DMS 273 treated with DMSO at 0.1 percent for 48 hours (cell line): ENCODE data around the gene IGSF9.
A peak's percentile ranks its signal among the peaks of the same experiment; 100 is the strongest.
"Not testable (repeated sequence)": the region's sequence is repeated elsewhere in the genome, so short reads cannot be mapped to it uniquely, and the experiment has no call there.

Experiments
- DNase-seq: peaks from one replicate; lab custom pipeline; 2025; lab: John Stamatoyannopoulos, UW

Gene IGSF9

DNA sequence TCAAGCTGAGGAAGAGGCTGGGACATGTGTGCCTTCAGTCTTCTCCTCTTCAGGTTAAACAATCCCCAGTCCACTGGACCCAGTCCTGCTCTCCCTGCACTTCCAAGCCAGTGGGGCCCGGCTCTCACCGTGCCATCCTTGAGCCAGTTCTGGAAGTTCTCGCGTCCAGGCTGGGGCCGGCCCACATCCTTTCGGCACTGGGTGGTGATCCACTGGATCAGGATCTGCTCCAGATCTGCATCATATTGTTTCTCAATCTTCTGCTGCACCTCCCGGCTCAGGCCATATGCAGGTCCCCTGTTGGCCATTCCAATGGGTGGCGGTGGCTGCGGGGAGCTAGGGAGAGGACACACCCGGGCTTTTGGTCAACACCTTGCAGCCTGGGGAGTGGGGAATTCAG, 25.2 kb downstream of the IGSF9 start:
- no peak for DNase-seq

DNA sequence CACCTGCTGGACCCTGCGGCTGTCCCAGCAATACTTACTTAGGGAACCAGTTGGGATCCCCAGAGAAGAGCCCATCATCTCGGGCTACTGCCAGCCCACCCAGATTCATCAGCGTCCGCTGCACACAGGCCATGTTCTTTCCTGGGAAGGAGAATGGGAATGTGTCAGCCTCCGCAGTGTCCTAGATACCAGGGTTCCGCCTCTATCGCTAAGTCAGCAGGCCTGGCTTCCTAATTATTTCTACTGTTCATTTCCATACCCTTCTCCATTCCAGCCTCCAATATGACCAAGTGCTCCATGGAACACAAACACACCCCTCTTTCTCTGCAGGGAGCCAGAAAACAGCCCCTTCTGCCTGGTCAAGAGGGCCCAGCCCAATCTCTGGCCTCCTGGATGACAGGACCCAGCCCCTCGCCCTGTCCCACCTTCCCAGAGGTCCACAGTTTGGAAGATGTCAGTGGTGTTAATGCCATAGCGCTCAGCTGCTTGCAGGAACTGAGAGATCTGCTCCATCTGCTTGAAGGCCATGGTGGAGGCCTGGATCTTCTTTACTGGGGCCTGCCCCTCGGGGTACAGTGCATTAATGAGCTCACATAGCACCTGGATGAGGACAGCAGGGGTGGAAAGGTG, 26.1 kb downstream of the IGSF9 start:
- no peak for DNase-seq

DNA sequence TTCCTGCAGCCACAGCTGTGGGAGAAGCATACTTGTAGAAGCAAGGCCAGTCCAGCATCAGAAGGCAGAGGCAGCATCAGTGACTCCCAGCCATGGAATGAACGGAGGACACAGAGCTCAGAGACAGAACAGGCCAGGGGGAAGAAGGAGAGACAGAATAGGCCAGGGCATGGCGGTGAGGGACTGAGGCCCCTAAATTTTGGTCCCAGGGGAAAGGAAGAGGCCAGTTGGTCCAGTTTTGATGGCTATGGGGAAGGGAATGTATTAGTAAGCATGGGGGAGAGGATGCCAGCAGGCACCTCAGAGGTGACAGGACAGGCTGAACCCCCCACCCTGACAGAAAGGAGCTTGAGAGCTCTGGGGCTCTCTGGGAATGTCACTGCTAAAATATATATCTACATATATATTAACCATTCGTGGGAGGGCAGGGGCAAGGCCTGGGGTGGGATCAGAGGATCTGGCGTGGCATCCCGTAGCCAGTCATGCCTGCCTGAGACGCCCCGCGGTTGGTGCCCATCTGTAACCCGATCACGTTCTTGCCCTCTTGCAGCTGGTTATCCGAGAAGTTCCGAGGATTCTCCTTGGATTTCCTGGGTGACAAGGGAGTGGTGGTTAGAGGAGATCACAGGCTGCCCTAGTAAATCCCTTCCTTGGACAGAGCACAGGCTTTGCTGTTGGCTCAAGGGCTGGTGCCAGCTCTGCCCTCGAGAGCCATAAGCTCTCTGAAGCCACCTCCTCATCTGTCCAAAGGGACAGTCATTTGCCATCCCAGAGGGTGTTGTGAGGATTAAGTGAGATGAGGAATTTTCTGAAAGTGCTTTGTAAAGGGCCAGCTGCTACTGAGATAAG, 26.8 kb downstream of the IGSF9 start:
- DNase-seq = no peak

DNA sequence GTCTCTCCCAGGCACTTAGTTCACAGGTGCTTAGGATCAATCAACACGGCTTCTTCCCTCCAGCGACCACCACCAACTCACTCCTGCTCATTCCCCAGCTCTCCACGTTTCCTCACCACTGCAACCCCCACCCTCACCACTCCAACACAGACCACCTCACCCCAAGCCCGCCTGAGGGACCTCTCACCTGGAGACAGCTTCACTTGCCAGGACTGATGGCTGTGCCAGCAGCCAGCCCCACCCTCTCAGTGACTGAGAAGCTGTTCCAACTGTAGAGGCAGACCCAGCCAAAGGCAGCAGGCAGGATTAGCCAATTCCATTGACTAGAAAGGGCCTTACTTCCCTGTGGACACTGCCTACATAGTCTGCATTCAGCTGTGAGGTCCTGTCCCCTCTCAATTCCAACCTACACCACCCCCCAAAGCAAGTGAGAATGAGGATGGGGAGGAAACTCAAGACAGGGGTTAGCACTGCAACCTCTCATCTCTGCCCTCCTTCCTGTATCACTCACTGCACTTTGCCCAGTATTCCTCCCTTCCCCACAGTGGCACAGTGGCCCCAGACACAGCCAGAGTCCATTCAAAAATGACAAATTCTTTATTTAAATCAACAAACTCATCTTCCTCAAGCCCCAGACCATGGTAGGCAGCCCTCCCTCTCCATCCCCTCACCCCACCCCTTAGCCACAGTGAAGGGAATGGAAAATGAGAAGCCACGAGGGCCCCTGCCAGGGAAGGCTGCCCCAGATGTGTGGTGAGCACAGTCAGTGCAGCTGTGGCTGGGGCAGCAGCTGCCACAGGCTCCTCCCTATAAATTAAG, 27.7 kb downstream of the IGSF9 start:
- DNase-seq = no peak

DNA sequence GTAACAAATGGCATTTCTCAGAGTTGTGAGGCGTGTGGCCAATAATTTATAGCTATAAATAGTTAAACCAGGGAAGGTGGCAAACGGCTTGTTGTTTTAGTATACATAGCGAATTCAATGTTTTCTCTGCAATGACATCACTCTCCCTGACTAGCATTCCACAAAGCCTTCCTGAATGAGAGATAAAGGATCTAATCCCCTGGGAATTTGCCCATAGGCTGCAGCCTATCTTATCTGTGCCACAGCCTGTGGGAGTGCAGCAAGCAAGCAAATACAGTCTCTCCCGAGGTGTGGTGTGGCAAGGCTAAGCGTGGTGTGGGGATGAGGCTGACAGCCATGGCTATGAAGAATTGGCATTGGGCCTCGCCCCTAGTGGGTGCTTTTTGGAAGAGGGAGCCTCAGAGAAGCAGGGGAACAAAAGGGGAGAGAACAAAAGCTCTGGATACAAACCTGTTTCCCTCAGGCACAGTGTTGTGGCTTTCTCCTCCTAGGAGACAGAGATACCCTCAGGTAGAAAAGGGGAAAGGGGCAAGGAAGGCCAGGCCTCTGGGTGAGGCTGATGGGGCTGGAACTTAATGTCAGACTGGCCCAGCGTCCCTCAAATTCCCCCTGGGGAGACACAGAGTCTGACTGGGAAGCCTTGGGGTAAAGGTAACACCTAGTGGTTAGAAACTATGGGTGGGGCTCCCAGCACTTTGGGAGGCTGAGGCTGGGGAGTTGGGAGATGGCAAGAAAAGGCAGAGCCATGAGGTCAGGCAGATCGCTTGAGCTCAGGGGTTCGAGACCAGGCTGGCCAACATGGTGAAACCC, 29.0 kb downstream of the IGSF9 start:
- DNase-seq = no peak

DNA sequence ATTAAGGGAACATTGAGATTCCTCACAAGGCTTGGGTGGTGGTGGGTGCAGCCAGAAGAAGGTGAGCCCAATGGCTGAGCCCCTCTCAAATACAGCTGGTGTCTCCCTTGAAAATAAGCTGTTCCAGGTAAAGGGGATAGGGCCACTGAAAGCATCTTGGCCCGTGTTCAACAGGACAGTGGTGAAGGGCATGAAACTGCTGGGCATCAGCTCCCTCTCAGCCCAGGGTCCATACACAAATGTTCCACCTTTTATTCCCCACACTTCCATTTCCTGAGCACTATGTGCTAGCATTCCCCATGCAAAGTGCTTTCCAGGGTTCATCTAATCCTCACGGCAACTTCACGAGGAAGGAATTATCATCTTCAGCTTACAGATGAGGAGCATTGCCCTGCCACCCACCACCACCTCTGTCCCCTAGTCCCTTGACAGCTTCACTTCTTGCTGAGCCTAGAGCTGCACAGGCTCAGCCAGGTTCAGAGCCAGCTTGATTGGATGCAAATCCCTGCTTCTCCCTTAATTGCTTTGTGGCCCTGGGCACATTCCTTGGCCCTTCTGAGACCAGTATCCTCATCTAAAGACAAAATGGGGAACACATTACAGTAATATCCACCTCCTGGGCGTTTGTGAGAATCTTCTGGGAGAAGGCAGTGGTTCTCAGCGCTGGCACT, 29.7 kb downstream of the IGSF9 start:
- no peak for DNase-seq

DNA sequence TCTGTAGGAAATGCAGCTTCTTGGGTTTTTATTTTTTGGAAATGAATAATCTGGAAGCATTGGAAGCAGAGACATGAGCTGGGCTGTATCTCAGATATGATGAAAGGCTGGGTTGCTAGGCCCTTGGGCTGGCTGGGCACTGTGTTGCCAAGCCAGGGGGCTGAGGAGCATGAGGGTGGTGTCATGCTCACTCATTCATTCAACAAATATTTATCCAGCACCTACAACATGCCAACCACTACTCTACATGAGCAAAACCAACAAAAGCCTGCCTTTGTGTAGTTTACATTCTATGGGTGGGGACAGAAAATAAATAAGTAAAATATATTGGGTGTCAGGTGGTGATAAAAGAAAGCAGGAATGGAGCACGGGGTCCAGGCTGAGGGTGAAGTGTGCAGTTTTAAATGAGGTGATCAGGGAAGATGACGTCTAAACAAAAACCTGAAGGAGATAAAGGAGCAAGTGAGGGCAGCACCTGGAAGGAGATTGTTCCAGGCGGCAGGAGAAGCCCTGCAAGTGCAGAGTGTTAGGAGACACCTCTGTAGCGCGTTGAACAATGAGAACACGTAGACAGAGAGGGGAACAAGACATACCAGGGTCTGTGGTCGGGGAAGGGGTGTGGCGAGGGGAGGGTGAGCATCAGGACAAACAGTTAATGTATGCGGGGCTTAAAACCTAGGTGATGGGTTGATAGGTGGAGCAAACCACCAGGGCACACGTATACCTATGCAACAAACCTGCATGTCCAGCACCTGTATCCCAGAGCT, 31.0 kb downstream of the IGSF9 start:
- no peak for DNase-seq

DNA sequence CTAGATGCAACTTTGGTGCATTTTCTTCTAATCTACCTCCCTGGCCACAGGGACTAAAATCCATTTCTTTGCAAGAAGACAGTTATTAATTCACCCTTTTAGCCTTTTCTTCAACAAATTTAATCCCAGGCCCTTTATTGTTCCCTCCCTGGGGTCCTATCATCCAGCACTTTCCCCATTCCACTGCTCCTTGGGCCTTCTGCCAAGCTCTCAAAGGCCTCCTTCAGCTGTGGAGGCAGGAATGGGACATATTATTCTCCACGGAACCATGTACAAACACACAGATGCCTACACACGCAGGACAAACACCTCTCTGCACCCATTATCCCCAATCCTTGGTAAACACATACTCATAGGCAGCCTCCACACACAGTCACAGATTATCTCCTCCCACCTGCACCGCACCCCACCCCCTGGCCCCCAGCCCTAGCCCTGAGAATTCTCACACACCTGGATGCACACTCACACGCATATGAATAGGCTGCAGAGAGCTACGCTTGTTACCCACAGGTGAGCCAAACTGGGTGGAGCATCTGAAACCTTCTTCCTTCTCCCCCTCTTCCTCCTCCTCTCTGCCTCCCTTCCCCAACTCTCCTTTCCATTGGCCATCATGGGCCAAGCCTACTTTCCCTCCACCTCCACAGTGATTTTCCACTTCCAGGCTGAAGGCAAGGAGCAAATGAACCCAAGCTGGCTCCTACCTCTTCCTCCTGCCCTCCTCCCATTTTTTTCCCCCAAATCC, 31.8 kb downstream of the IGSF9 start:
- no peak for DNase-seq

DNA sequence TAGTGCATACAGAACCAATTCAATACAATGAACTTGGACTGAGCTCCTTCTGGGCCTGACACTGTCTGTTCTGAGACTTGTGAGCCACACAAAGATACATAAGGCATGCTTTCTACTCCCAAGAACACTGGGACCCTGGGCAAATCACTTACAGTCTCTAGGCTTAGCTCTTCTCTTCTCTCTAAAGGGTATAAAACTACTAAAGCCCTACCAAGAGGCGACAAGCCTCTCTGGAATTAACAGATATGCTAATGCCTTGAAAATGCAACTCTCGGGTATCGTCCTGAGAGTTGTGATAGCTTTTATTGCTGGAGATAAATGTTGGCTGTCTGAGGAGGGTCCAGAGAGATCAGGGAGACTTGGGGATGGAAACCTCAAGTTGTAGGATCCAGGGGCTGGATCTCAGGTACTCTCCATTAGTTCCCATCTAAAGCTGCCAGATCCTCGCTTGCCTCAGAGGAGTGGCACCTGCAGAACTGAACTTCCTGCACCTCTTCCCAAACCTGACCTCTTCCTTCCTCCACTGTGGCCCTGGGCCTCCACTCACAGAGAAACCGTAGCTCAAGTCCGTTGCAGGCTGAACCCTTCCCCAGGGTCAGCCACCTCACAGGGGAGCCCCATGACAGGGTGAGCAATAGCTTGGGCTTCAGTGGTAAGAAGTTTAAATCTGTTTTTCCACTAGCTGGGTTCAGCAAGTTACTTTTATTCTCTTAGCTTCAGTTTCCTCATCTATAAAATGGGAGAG, 33.9 kb downstream of the IGSF9 start:
- DNase-seq = no peak

DNA sequence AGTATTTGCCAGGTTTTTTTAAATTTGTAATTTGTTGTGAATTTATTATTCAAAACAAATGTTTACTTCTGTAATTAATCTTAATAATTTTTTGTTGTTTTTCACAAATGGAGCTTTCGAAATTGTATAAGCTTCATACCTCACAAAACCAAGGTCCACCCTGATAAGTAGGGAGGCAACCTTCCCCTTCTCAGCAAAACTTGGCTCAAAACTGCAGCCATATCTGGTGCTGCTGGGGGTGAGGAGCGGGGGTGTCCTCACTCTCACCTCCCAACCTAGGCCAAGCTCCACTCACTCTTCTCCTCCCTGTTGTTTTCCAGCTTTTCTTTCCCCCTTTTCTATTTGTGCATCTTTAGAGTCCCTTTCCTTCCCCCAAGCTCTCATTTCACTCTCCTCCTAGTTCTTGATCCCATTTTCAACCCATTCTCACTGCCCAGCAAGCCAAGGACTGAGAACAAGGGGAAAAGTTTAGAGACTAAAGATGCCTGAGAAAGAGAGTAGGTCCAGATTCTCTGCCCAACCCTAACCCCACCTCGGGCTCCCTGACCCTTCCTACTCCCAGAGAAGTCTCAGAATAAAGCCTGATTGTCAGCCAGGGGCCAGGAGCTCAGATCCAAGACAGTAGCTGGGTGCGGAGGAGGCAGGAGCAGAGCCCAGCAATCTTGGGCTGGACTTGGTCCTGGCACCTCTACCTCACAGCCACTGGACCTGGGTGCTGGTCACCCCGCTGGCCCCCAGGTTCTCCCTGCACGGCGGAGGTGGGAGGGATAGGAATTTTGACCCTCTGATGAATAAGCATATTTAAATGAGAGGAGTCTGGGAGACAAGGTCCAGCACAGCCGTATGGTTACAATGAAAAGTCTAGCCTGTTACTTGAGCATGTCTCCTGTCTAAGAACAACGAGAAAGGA, 37.1 kb downstream of the IGSF9 start:
- no peak for DNase-seq

DNA sequence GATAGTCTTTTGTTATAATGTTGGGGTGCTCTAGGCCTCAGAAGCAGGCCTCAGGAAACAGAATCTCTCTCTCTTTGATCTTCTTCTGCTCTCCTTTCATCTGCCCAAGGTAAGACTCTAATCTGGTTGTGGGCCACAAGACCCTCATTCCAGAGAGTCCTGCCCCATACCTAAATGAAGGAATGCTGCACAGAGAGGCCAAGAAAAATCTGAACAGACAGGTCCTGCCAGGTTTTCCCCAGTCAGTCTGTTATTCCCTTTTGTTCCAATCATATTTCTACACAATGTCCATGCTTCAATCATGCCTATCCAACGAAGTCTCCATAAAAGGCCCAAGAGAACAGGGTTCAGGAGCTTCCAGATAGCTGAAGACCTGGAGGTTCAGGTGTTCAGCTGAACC, 38.5 kb downstream of the IGSF9 start:
- no peak for DNase-seq

DNA sequence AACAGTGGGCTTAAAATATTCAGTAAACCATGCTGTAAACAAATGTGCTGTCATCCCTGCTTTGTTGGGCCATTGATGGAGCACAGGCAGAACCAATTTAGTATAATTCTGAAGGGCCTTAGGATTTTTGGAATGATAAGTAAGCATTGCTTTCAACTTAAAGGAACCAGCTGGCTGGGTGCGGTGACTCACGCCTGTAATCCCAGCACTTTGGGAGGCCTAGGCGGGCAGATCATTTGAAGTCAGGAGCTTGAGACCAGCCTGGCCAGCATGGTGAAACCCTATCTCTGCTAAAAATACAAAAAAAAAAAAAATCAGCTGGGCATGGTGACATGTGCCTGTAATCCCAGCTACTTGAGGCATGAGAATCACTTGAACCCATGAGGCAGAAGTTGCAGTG, 41.4 kb downstream of the IGSF9 start:
- DNase-seq = not testable (repeated sequence)

DNA sequence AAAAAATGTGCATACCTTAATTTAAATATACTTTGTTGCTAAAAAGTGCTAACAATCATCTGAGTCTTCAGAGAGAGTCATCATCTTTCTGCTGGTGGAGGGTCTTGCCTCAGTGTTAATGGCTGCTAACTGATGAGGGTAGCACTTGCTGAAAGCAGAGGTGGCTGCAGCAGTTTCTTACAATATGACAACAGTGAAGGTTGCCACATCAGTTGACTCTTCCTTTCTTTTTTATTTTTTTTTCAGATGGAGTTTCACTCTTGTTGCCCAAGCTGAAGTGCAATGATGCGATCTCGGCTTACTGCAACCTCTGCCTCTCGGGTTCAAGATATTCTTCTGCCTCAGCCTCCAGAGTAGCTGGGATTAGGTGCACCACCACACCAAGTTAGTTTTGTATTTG, 42.9 kb downstream of the IGSF9 start:
- no peak for DNase-seq

DNA sequence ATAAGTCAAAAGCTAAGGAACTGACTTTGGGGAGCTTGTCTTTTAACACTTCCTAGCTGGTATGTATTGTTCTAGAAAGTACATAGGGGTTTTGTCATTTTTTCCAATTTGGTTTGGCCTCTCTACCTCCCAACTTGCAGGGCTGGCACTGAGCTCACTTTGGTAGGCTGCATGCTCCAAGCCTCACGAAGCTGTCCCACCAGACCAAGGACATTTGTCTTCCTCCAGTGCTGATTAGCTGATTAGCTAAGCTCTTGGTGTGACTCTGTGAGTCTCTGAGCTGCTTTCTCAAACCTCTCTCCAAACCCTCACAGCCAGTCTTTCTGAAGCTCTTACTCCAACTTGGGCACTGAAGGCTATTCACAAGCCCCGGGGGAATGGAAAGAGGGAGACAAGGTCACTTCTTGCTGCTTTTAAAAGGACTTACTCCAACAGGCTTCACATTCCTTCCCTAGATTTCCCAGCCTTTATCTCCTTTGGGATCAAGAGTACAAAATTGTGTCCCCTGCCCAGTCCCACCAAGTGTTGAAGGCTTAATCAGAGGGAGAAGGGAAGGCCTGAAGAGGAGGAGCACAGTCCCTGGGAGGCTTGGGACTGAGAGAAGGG, 44.6 kb downstream of the IGSF9 start:
- DNase-seq = no peak

DNA sequence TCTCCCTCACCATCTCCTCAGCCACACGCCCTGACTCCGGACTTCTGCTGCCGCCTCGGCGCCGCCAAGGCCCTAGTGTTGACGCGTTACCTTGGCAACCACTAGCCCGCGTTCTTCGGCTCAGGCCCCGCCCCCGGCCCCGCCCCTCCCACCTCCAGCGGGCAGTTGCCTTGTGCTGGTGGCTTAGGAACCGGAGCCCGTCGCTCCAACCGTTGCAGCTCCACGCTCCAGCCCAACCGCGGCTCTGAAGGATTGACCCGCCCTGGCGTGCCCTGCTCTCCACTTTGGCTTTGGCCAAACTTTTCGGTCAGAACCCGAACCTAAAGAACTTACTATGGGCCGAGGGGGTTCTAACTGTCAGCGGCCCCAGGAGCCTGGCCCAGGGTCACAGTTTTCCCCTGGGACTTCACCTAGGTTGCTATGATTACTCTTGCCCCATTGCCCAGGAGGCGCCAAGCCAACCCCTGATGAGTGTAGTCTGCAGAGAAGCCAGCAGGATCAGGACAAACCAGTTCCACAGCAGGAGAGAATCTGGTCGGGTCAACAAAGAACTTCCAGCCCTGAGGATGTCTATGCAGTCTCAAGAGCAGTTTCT, 45.2 kb downstream of the IGSF9 start, which contains the start of gene CFAP45:
TSS of gene CFAP45 (minus strand) at position 80 of the 595 bp plus-strand sequence. CDS start at position 13, 67 bp downstream.
- DNase-seq = peak; percentile 49

DNA sequence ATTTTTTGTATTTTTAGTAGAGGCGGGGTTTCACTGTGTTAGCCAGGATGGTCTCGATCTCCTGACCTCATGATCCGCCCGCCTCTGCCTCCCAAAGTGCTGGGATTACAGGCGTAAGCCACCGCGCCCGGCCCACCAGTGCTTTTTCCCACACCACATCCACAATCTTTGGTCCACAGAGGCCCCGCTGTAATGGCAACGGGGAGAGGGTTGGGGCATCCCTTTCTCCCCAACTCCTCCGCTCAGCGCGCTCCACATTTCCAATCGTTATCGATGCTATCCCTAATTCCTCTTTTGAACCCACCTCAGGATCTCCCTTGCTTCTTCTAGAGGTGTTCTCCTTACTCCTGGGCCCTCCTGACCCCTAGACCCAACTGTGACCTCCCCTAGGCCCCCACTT, 45.8 kb downstream of the IGSF9 start:
- not testable (repeated sequence) for DNase-seq

DNA sequence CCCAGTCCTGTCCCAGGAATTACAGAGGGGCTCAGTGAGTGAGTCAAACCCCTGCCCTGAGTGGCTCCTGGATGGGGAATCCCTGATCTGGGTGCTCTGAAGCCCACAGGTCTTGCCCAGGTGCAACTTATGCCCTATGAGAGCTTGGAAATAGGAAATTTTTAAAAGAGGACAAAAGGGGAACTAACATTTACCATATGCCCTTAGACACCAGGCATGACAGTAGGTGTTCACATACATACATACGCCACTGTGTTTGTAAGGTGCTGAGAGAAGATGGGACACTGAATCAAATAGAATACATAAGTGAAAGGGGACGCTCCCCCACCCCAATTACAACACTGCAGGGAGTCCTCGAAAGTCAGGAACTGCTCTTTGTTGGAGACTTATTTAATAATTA, 46.9 kb downstream of the IGSF9 start:
- no peak for DNase-seq
